Ishikawa (cell line): ENCODE data around the gene QRSL1.

Source experiments
- CEBPB ChIP-seq: IDR thresholded peaks from 2 replicates; pipeline ENCODE4 v1.6.1; 2012
- RAD21 ChIP-seq: IDR thresholded peaks from 2 replicates; pipeline ENCODE4 v1.6.1; 2012; ENCODE audit warnings: low read depth

DNA sequence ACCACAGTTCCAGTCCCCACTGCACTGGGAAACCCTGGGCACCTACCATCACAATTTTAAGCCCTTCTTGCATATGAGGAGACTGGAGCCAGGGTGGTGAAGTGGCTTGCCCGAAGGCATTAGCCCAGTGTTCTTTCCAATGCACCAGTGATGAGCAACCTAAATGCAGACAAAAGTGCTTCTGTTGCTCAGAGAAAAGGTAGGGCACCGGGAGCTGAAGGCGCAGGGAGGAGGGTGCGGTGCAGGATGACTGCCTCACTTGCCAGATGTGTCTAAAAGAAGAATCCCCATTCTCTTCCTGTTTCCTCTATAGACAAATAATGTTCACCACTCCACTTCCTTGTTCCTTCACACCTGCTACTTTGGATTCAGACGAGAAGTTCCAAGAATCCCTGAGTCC, 86.5 kb downstream of the QRSL1 start:
- TF ChIP-seq CEBPB (no peak), RAD21 (no peak)
